SU-DHL-6 (cell line): Measurements from ENCODE around the gene CXADR.
"Not testable (repeated sequence)": the region's sequence is repeated elsewhere in the genome, so short reads cannot be mapped to it uniquely, and the experiment has no call there.

Source experiments
- H2AFZ ChIP-seq: fragments of 200-600 bp; sonication (generic); 2 replicates; pipeline ENCODE4 v1.6.1; 2014; ENCODE audit warnings: low read depth, mild to moderate bottlenecking, moderate library complexity, mixed read lengths, antibody characterized with exemption, low read length; ENCODE audit not compliant: severe bottlenecking
- H3F3A ChIP-seq: fragments of 200-600 bp; shearing (Covaris generic); 2 replicates; pipeline ENCODE4 v1.6.0; 2016; ENCODE audit warnings: antibody characterized with exemption, mild to moderate bottlenecking; ENCODE audit not compliant: insufficient read depth
- H3K27ac ChIP-seq: fragments of 200-600 bp; sonication (generic); 2 replicates; pipeline ENCODE4 v1.5.1; 2016; ENCODE audit warnings: low read depth, mild to moderate bottlenecking, low read length, moderate library complexity, mixed read lengths
- H3K27me3 ChIP-seq: fragments of 200-600 bp; sonication (generic), shearing (Covaris generic); 2 replicates; pipeline ENCODE4 v1.6.0; 2014; ENCODE audit warnings: mild to moderate bottlenecking, low read length
- H3K36me3 ChIP-seq: fragments of 200-600 bp; sonication (generic); 2 replicates; pipeline ENCODE4 v1.6.1; 2014; ENCODE audit warnings: mild to moderate bottlenecking, low read length, mixed read lengths
- H3K4me2 ChIP-seq: fragments of 300-600, 200-600 bp; shearing (Covaris generic), sonication (generic); 2 replicates; pipeline ENCODE4 v1.6.0; 2014; ENCODE audit warnings: low read length, low read depth, mild to moderate bottlenecking; ENCODE audit not compliant: poor library complexity, severe bottlenecking
- H3K4me3 ChIP-seq: fragments of 200-600 bp; sonication (generic); 2 replicates; pipeline ENCODE4 v1.5.1; 2014; ENCODE audit warnings: antibody characterized with exemption, low read length, mild to moderate bottlenecking, mixed read lengths; ENCODE audit not compliant: insufficient read depth, poor library complexity, severe bottlenecking
- H3K79me2 ChIP-seq: fragments of 200-600 bp; sonication (generic); 2 replicates; pipeline ENCODE4 v1.6.1; 2014; ENCODE audit warnings: mild to moderate bottlenecking, low read length, moderate library complexity; ENCODE audit not compliant: insufficient read depth
- H3K9ac ChIP-seq: fragments of 200-600 bp; sonication (generic); 2 replicates; pipeline ENCODE4 v1.7.0; 2014; ENCODE audit warnings: mild to moderate bottlenecking, low read length
- H3K9me2 ChIP-seq: fragments of 200-600 bp; sonication (generic); replicated peaks from 2 replicates; pipeline ENCODE4 v1.6.1; 2014; ENCODE audit warnings: low read length; ENCODE audit not compliant: insufficient read depth
- H3K9me3 ChIP-seq: fragments of 200-600 bp; sonication (generic); 2 replicates; pipeline ENCODE4 v1.6.1; 2014; ENCODE audit warnings: low read length, mixed read lengths; ENCODE audit not compliant: insufficient read depth
- H4K20me1 ChIP-seq: fragments of 200-600 bp; sonication (generic); 2 replicates; pipeline ENCODE4 v1.6.1; 2014; ENCODE audit warnings: low read depth, mild to moderate bottlenecking, antibody characterized with exemption, low read length, moderate library complexity, mixed read lengths
- EZH2phosphoT487 ChIP-seq: fragments of 200-600 bp; sonication (generic), shearing (Covaris generic); conservative IDR thresholded peaks from 2 replicates; pipeline ENCODE4 v1.6.1; 2018; ENCODE audit warnings: mild to moderate bottlenecking, antibody characterized with exemption, low read length, moderate library complexity, mixed read lengths
- TF ChIP-seq, protein P1 (sequence below): fragments of 200-600 bp; sonication (generic); IDR thresholded peaks from one replicate; pipeline ENCODE4 v1.5.1; 2017; ENCODE audit warnings: antibody characterized with exemption, mild to moderate bottlenecking, low read length, moderate library complexity; ENCODE audit not compliant: insufficient read depth, poor library complexity, severe bottlenecking

Gene CXADR

DNA sequence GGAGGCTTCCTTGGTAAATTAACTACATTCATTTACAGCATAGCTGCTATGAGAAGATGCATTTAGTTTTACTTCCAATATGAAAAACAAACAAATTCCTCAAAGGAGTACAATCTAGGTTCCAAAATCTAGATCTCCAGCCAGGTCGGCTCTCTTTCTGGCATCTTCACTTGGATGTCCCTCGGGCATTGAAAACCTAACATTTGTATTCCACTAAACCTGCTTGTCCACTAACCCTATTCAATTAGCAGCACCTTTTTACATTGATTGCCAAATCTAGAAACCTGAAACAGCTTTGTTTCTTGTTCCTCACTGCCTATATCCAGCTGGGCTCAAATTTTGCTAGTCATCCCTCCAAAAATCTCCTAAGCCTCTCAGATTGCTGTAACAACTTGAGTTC is 14.3 kb upstream of the CXADR start:
- Histone ChIP-seq H3K36me3 (no peaks in the 10 kb centered on the region), H3K27ac (no peak overlapping the region), H4K20me1 (no peaks in the 10 kb centered on the region), H3F3A (no peaks in the 10 kb centered on the region), H3K9ac (no peak overlapping the region), H3K27me3 (no peaks in the 10 kb centered on the region), H3K9me2 (no peaks in the 10 kb centered on the region), H3K9me3 (no peaks in the 10 kb centered on the region), H3K4me2 (no peak overlapping the region), H3K79me2 (no peaks in the 10 kb centered on the region), H3K4me3 (no peak overlapping the region), H2AFZ (no peak overlapping the region)
- no peak for TF ChIP-seq EZH2phosphoT487
- TF ChIP-seq, protein P1, sequence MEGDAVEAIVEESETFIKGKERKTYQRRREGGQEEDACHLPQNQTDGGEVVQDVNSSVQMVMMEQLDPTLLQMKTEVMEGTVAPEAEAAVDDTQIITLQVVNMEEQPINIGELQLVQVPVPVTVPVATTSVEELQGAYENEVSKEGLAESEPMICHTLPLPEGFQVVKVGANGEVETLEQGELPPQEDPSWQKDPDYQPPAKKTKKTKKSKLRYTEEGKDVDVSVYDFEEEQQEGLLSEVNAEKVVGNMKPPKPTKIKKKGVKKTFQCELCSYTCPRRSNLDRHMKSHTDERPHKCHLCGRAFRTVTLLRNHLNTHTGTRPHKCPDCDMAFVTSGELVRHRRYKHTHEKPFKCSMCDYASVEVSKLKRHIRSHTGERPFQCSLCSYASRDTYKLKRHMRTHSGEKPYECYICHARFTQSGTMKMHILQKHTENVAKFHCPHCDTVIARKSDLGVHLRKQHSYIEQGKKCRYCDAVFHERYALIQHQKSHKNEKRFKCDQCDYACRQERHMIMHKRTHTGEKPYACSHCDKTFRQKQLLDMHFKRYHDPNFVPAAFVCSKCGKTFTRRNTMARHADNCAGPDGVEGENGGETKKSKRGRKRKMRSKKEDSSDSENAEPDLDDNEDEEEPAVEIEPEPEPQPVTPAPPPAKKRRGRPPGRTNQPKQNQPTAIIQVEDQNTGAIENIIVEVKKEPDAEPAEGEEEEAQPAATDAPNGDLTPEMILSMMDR: no peak

DNA sequence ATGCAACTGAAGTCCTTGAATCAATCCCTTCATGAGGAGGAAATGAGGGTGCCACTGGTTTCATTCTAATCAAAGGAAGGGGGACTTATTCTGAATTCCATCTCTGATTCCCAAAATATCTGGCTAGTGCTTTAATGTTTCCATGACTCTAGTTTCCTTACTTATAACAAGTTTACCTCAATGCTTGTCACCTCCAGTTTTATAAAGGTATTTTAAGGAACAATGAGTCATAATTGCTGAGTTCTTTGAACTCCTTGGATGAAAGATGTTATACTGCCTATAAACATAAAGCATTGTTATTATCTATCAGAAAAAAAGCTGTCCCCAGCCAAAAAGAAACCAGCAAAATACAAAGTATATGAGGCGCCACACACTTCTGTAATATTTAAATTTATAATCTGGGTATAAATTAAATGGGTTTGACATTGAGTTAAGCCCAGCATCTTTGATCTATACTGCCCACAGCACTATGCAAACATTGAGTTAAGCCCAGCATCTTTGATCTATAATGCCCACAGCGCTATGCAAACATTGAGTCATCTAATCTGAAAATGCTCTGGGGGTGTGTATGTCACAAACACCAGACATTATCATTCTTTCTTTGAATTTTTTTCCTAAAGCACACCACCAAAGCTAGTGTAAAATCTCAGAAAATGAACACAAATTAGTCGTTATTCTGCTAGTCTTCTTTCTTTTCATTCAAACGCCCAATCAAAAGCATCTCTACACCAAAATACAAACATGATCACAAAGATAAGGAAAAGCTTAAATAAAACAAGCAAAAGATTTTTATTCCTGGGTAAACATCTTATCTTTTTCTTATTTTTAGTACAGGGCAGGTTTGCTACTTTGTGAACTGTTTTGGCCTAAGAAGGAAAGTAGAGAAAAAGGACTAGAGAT is 11.5 kb upstream of the CXADR start:
- H3K4me3 ChIP-seq: no peak overlapping the region

DNA sequence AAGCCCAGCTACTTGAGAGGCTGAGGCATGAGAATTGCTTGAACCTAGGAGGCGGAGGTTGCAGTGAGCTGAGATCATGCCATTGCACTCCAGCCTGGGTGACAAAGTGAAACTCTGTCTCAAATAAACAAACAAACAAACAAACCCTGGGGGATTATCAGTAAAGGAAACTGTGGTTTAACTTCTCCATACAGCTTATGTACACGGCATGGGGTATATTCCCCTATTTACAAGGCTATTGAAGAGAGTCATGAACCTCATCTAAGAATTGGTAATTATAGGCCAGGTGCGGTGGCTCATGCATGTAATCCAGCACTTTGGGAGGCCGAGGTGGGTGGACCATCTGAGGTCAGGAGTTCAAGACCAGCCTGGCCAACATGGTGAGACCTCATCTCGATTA is 9.9 kb upstream of the CXADR start:
- H3K27ac ChIP-seq, H3K27me3 ChIP-seq, H4K20me1 ChIP-seq, H2AFZ ChIP-seq, H3K36me3 ChIP-seq, H3K79me2 ChIP-seq, H3K9me2 ChIP-seq, H3K9ac ChIP-seq, H3F3A ChIP-seq, H3K9me3 ChIP-seq, H3K4me3 ChIP-seq, H3K4me2 ChIP-seq: not testable (repeated sequence)

More for the DNA sequence above, 11.5 kb upstream of the CXADR start:
- no peaks in the 10 kb centered on the region for H3K79me2 ChIP-seq
- H3K4me2 ChIP-seq: no peak overlapping the region
- no peaks in the 10 kb centered on the region for H3K27me3 ChIP-seq
- no peaks in the 10 kb centered on the region for H3K9me2 ChIP-seq
- H3K9me3 ChIP-seq: no peaks in the 10 kb centered on the region
- no peaks in the 10 kb centered on the region for H3F3A ChIP-seq
- TF ChIP-seq, protein P1: no peak
- TF ChIP-seq EZH2phosphoT487: no peak
- no peaks in the 10 kb centered on the region for H3K36me3 ChIP-seq
- H2AFZ ChIP-seq: no peak overlapping the region
- no peaks in the 10 kb centered on the region for H4K20me1 ChIP-seq
- H3K9ac ChIP-seq: no peak overlapping the region
- H3K27ac ChIP-seq: no peak overlapping the region

DNA sequence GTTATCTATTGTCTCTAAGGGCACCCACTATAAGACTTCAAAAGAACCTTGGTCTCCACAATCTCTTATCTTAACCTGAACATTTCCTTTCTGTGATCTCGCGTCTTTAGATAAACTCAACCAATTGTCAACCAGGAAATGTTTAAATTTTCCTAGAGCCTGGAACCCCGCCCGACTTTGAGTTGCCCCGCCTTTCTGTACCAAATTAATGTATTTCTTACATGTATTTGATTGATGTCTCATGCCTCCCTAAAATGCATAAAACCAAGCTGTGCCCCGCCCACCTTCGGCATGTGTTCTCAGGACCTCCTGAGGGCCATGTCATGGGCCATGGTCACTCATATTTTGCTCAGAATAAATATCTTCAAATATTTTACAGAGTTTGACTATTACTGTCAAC is 5.9 kb upstream of the CXADR start:
- Histone ChIP-seq H3K4me3 (no peak overlapping the region), H3K9me3 (no peaks in the 10 kb centered on the region), H3F3A (0 out of 2 replicates have a peak, but pooled peaks cover under 1% of the 10 kb centered on the region), H3K79me2 (no peaks in the 10 kb centered on the region), H3K27ac (no peak overlapping the region), H3K4me2 (no peak overlapping the region), H2AFZ (no peak overlapping the region), H3K27me3 (no peaks in the 10 kb centered on the region), H4K20me1 (no peaks in the 10 kb centered on the region), H3K9ac (no peak overlapping the region), H3K36me3 (no peaks in the 10 kb centered on the region), H3K9me2 (no peaks in the 10 kb centered on the region)
- TF ChIP-seq, protein P1: no peak
- TF ChIP-seq EZH2phosphoT487: no peak
